HepG2 (cell line): ENCODE results near the gene FGFR3. TPM values are rescaled to one million over a fixed set of nuclear protein-coding genes. Genes with fewer than 3 reads are reported as not detected.

Experiments used
- AFF4 ChIP-seq: sonication (generic); formaldehyde crosslinking; IDR thresholded peaks from 2 replicates; pipeline ENCODE4 v1.4.0; 2020; ENCODE audit warnings: missing genetic modification reagents
- BRD4 ChIP-seq: sonication (generic); formaldehyde crosslinking; IDR thresholded peaks from 2 replicates; pipeline ENCODE4 v1.4.0; 2020; ENCODE audit warnings: missing genetic modification reagents
- FOXP1 ChIP-seq, 2 experiments: fragments of 450-650 bp in 1 of 2; IDR thresholded peaks; 2 replicates each; pipeline ENCODE4 v1.6.1; 2017 to 2018; ENCODE audit warnings: antibody characterized with exemption in 1 of 2
- KDM5B ChIP-seq: sonication (generic); formaldehyde crosslinking; IDR thresholded peaks from 2 replicates; pipeline ENCODE4 v1.4.0; 2020; ENCODE audit warnings: missing genetic modification reagents, mild to moderate bottlenecking, borderline replicate concordance
- MIER3 ChIP-seq: IDR thresholded peaks from 2 replicates; pipeline ENCODE4 v1.6.1; 2016; ENCODE audit warnings: missing compliant biosample characterization, borderline replicate concordance
- NFIB ChIP-seq: sonication (generic); formaldehyde crosslinking; IDR thresholded peaks from 2 replicates; pipeline ENCODE4 v1.9.0; 2021; ENCODE audit warnings: missing genetic modification reagents, mild to moderate bottlenecking, borderline replicate concordance
- PRDM4 ChIP-seq: sonication (generic); formaldehyde crosslinking; IDR thresholded peaks from 2 replicates; pipeline ENCODE4 v1.9.0; 2021; ENCODE audit warnings: missing genetic modification reagents, borderline replicate concordance
- SALL2 ChIP-seq: sonication (generic); formaldehyde crosslinking; IDR thresholded peaks from 2 replicates; pipeline ENCODE4 v1.8.1; 2023; ENCODE audit warnings: mild to moderate bottlenecking, missing genetic modification reagents, inconsistent platforms
- TIGD3 ChIP-seq: sonication (generic); formaldehyde crosslinking; IDR thresholded peaks from 2 replicates; pipeline ENCODE4 v1.5.1; 2020; ENCODE audit warnings: mild to moderate bottlenecking, missing genetic modification reagents, borderline replicate concordance
- TOPORS ChIP-seq: sonication (generic); formaldehyde crosslinking; IDR thresholded peaks from 2 replicates; pipeline ENCODE4 v1.8.0; 2023; ENCODE audit warnings: mild to moderate bottlenecking, missing genetic modification reagents
- U2AF2 ChIP-seq: fragments of 200-400 bp; formaldehyde crosslinking; IDR thresholded peaks from 2 replicates; pipeline ENCODE4 v1.6.1; 2017; ENCODE audit warnings: low read depth, mild to moderate bottlenecking, low read length
- WIZ ChIP-seq: sonication (generic); formaldehyde crosslinking; IDR thresholded peaks from 2 replicates; pipeline ENCODE4 v1.5.1; 2020; ENCODE audit warnings: mild to moderate bottlenecking, missing genetic modification reagents
- ZFX ChIP-seq: sonication (generic); formaldehyde crosslinking; IDR thresholded peaks from 2 replicates; pipeline ENCODE4 v1.4.0; 2020; ENCODE audit warnings: mild to moderate bottlenecking, low read depth, missing genetic modification reagents, moderate library complexity
- ZNF510 ChIP-seq: sonication (generic); formaldehyde crosslinking; IDR thresholded peaks from 2 replicates; pipeline ENCODE4 v1.4.0; 2020; ENCODE audit warnings: low read depth, mild to moderate bottlenecking, missing genetic modification reagents
- ZNF546 ChIP-seq: sonication (generic); formaldehyde crosslinking; conservative IDR thresholded peaks from 2 replicates; pipeline ENCODE4 v1.8.1; 2023; ENCODE audit warnings: mild to moderate bottlenecking, missing genetic modification reagents
- ZNF597 ChIP-seq: sonication (generic); formaldehyde crosslinking; IDR thresholded peaks from 2 replicates; pipeline ENCODE4 v1.5.0; 2020; ENCODE audit warnings: missing genetic modification reagents
- ZNF766 ChIP-seq: sonication (generic); formaldehyde crosslinking; IDR thresholded peaks from 2 replicates; pipeline ENCODE4 v1.5.0; 2020; ENCODE audit warnings: missing genetic modification reagents, borderline replicate concordance
- ZNF788 ChIP-seq: sonication (generic); formaldehyde crosslinking; IDR thresholded peaks from 2 replicates; pipeline ENCODE4 v1.5.0; 2020; ENCODE audit warnings: mild to moderate bottlenecking, missing genetic modification reagents, borderline replicate concordance
- polyA plus RNA-seq, 8 experiments: library from polyadenylated mRNA; depleted of rRNA in 3 of 8; stranded (reverse) in 7 of 8; unstranded in 1 of 8; fragments of >200 nt; fragmentation: Illumina TruSeq in 4 of 8; extraction: Trizol in 4 of 8; gene quantifications; 2 replicates each; pipeline versions ENCODE4 v1.2.1 to v1.2.3, GENCODE V29; 2011 to 2016; ENCODE audit warnings: low read depth in 4 of 8, missing spikeins in 1 of 8, mixed read lengths in 1 of 8; ENCODE audit not compliant: insufficient read depth in 1 of 8
- total RNA-seq, 5 experiments: library from RNA; depleted of rRNA; stranded (reverse); fragments of >200 nt; fragmentation: Illumina TruSeq; extraction: Trizol; gene quantifications; 2 replicates each; pipeline ENCODE4 v1.2.3, GENCODE V29; 2016; ENCODE audit warnings: low read depth in 1 of 5

The FGFR3 gene
- total and polyA plus RNA-seq, 2 of the 13 experiments (the other 11 are each of a cell fraction or from before 2014, with no cell fraction given) = 103 to 109 TPM

GRCh38 chr4:1856071-1856942 lies 63.2 kb downstream of the FGFR3 start, which contains the start of gene LETM1 (continued):
- peak; percentile 93 for TF ChIP-seq ZFX
- peak; percentile 86; the same call in 1 of the 2 replicates for TF ChIP-seq TIGD3 (CRISPR knock-in tag)
- peak; percentile 43 for TF ChIP-seq KDM5B
- peak; percentile 50; the same call in 1 of the 2 replicates for TF ChIP-seq SALL2
- peak; percentile 47; the same call in 1 of the 2 replicates for TF ChIP-seq MIER3 (CRISPR knock-in tag)
- TF ChIP-seq FOXP1 (IDR thresholded peaks at IDR 0.05) = no peak
- TF ChIP-seq FOXP1 (CRISPR knock-in tag; IDR thresholded peaks at IDR 0.05) = no peak
- TF ChIP-seq TOPORS (CRISPR knock-in tag) = peak; percentile 58; the same call in 1 of the 2 replicates
- no peak for TF ChIP-seq ZNF597 (CRISPR knock-in tag)
- TF ChIP-seq BRD4 = no peak; the same call in 1 of the 2 replicates
- TF ChIP-seq NFIB (CRISPR knock-in tag) = no peak
- 0 out of 2 replicates have a peak, but pooled peaks have one; percentile 5 for TF ChIP-seq ZNF766 (CRISPR knock-in tag)
- no peak for TF ChIP-seq U2AF2
- TF ChIP-seq PRDM4 = no peak
- TF ChIP-seq AFF4 (CRISPR knock-in tag) = no peak
- peak; percentile 36; the same call in 1 of the 2 replicates for TF ChIP-seq ZNF788 (CRISPR knock-in tag)
- no peak for TF ChIP-seq WIZ
- TF ChIP-seq ZNF510 (CRISPR knock-in tag) = no peak
- TF ChIP-seq ZNF546 (CRISPR knock-in tag) = peak; percentile 39; the same call in 1 of the 2 replicates
